ENCODE measurements around the gene FAM53B.

Gene FAM53B

GRCh38 chr10:124632566-124632965 lies 111.6 kb downstream of the FAM53B start:
- no peaks in the 10 kb centered on the region for H3K27me3 ChIP-seq (ENCODE audit: low read depth)
- no peaks in the 10 kb centered on the region for H3K9me3 ChIP-seq
- H3K36me3 ChIP-seq (replicated peaks), result no peaks in the 10 kb centered on the region
- DNase-seq (ENCODE audit: low spot score in 2 of 2), result no peak
- no peaks in the 10 kb centered on the region for H3K4me1 ChIP-seq
- in situ Hi-C loops (cut with MboI; ENCODE audit: low sequenced_read_pairs), result no loop called here
- no peak overlapping the region for H3K4me3 ChIP-seq

GRCh38 chr10:124632064-124632531 lies 112.1 kb downstream of the FAM53B start:
- H3K4me3 ChIP-seq, result no peak overlapping the region
- no peaks in the 10 kb centered on the region for H3K27me3 ChIP-seq (ENCODE audit: low read depth)
- H3K4me1 ChIP-seq, result no peaks in the 10 kb centered on the region
- in situ Hi-C loops (cut with MboI; ENCODE audit: low sequenced_read_pairs), result no loop called here
- H3K36me3 ChIP-seq (replicated peaks), result no peaks in the 10 kb centered on the region
- peak in 1 of 2 experiments; percentile 59 for DNase-seq (ENCODE audit: low spot score in 2 of 2)
- H3K9me3 ChIP-seq, result no peaks in the 10 kb centered on the region

- in situ Hi-C loops (cut with MboI; ENCODE audit: low sequenced_read_pairs), result no loop called here
- no peaks in the 10 kb centered on the region for H3K9me3 ChIP-seq
- no peaks in the 10 kb centered on the region for H3K27me3 ChIP-seq (ENCODE audit: low read depth)
- H3K4me1 ChIP-seq, result no peaks in the 10 kb centered on the region
- H3K36me3 ChIP-seq (replicated peaks), result no peaks in the 10 kb centered on the region
- DNase-seq (ENCODE audit: low spot score in 2 of 2), result no peak
- no peak overlapping the region for H3K4me3 ChIP-seq
Measured at GRCh38 chr10:124630551-124630950, 113.6 kb downstream of the FAM53B start.

- in situ Hi-C loops (cut with MboI; ENCODE audit: low sequenced_read_pairs), result no loop called here
Measured at GRCh38 chr10:124629842-124630241, 114.3 kb downstream of the FAM53B start.

GRCh38 chr10:124629415-124629814 lies 114.8 kb downstream of the FAM53B start:
- Histone ChIP-seq H3K4me1 (no peaks in the 10 kb centered on the region), H3K4me3 (no peak overlapping the region), H3K27me3 (ENCODE audit: low read depth) (no peaks in the 10 kb centered on the region), H3K9me3 (no peaks in the 10 kb centered on the region), H3K36me3 (replicated peaks) (no peaks in the 10 kb centered on the region)
- DNase-seq (ENCODE audit: low spot score in 2 of 2), result no peak
- in situ Hi-C loops (cut with MboI; ENCODE audit: low sequenced_read_pairs), result no loop called here

More at GRCh38 chr10:124629842-124630241, 114.3 kb downstream of the FAM53B start:
- H3K9me3 ChIP-seq, result no peaks in the 10 kb centered on the region
- H3K27me3 ChIP-seq (ENCODE audit: low read depth), result no peaks in the 10 kb centered on the region
- no peak for DNase-seq (ENCODE audit: low spot score in 2 of 2)
- H3K36me3 ChIP-seq (replicated peaks), result no peaks in the 10 kb centered on the region
- no peak overlapping the region for H3K4me3 ChIP-seq
- no peaks in the 10 kb centered on the region for H3K4me1 ChIP-seq

- Histone ChIP-seq H3K4me3 (no peak overlapping the region), H3K4me1 (no peaks in the 10 kb centered on the region), H3K9me3 (no peaks in the 10 kb centered on the region), H3K27me3 (ENCODE audit: low read depth) (no peaks in the 10 kb centered on the region), H3K36me3 (replicated peaks) (no peaks in the 10 kb centered on the region)
- DNase-seq (ENCODE audit: low spot score in 2 of 2), result no peak
- in situ Hi-C loops (cut with MboI; ENCODE audit: low sequenced_read_pairs), result no loop called here
Measured at GRCh38 chr10:124628676-124629021, 115.5 kb downstream of the FAM53B start.

GRCh38 chr10:124627866-124628675 lies 116.1 kb downstream of the FAM53B start:
- DNase-seq (ENCODE audit: low spot score in 2 of 2), result no peak
- in situ Hi-C loops (cut with MboI; ENCODE audit: low sequenced_read_pairs), result no loop called here
- H3K36me3 ChIP-seq (replicated peaks), result no peaks in the 10 kb centered on the region
- H3K4me3 ChIP-seq, result no peak overlapping the region
- no peaks in the 10 kb centered on the region for H3K27me3 ChIP-seq (ENCODE audit: low read depth)
- no peaks in the 10 kb centered on the region for H3K9me3 ChIP-seq
- no peaks in the 10 kb centered on the region for H3K4me1 ChIP-seq

- Histone ChIP-seq H3K27me3 (ENCODE audit: low read depth) (no peaks in the 10 kb centered on the region), H3K4me3 (no peak overlapping the region), H3K36me3 (replicated peaks) (no peaks in the 10 kb centered on the region; the same call in 1 of the 2 replicates), H3K9me3 (no peaks in the 10 kb centered on the region), H3K4me1 (no peaks in the 10 kb centered on the region)
- in situ Hi-C loops (cut with MboI; ENCODE audit: low sequenced_read_pairs), result no loop called here
- no peak for DNase-seq (ENCODE audit: low spot score in 2 of 2)
Measured at GRCh38 chr10:124626759-124627380, 117.3 kb downstream of the FAM53B start.

- no peaks in the 10 kb centered on the region for H3K4me1 ChIP-seq
- no peaks in the 10 kb centered on the region for H3K9me3 ChIP-seq
- no peak for DNase-seq (ENCODE audit: low spot score in 2 of 2)
- no peaks in the 10 kb centered on the region for H3K27me3 ChIP-seq (ENCODE audit: low read depth)
- H3K4me3 ChIP-seq, result no peak overlapping the region
- no peaks in the 10 kb centered on the region; the same call in 1 of the 2 replicates for H3K36me3 ChIP-seq (replicated peaks)
- in situ Hi-C loops (cut with MboI; ENCODE audit: low sequenced_read_pairs), result no loop called here
Measured at GRCh38 chr10:124625831-124626238, 118.3 kb downstream of the FAM53B start.

GRCh38 chr10:124624895-124625294 lies 119.3 kb downstream of the FAM53B start:
- no peaks in the 10 kb centered on the region for H3K27me3 ChIP-seq (ENCODE audit: low read depth)
- in situ Hi-C loops (cut with MboI; ENCODE audit: low sequenced_read_pairs), result no loop called here
- H3K4me1 ChIP-seq, result no peaks in the 10 kb centered on the region

GRCh38 chr10:124624466-124624865 lies 119.7 kb downstream of the FAM53B start:
- Histone ChIP-seq H3K27me3 (ENCODE audit: low read depth) (no peaks in the 10 kb centered on the region), H3K4me1 (no peaks in the 10 kb centered on the region), H3K36me3 (replicated peaks) (no peaks in the 10 kb centered on the region; the same call in 1 of the 2 replicates), H3K4me3 (no peak overlapping the region), H3K9me3 (no peaks in the 10 kb centered on the region)
- DNase-seq (ENCODE audit: low spot score in 2 of 2), result no peak
- in situ Hi-C loops (cut with MboI; ENCODE audit: low sequenced_read_pairs), result no loop called here

More at GRCh38 chr10:124624895-124625294, 119.3 kb downstream of the FAM53B start:
- no peak for DNase-seq (ENCODE audit: low spot score in 2 of 2)
- H3K9me3 ChIP-seq, result no peaks in the 10 kb centered on the region
- no peak overlapping the region for H3K4me3 ChIP-seq
- no peaks in the 10 kb centered on the region; the same call in 1 of the 2 replicates for H3K36me3 ChIP-seq (replicated peaks)

- in situ Hi-C loops (cut with MboI; ENCODE audit: low sequenced_read_pairs), result no loop called here
- H3K36me3 ChIP-seq (replicated peaks), result no peaks in the 10 kb centered on the region; the same call in 1 of the 2 replicates
Measured at GRCh38 chr10:124624006-124624405, 120.2 kb downstream of the FAM53B start.

GRCh38 chr10:124622866-124623536 lies 121.2 kb downstream of the FAM53B start:
- Histone ChIP-seq H3K27me3 (ENCODE audit: low read depth) (no peaks in the 10 kb centered on the region), H3K4me1 (no peaks in the 10 kb centered on the region), H3K4me3 (no peak overlapping the region), H3K36me3 (replicated peaks) (no peaks in the 10 kb centered on the region; the same call in 1 of the 2 replicates), H3K9me3 (no peaks in the 10 kb centered on the region)
- DNase-seq (ENCODE audit: low spot score in 2 of 2), result no peak
- in situ Hi-C loops (cut with MboI; ENCODE audit: low sequenced_read_pairs), result no loop called here

More at GRCh38 chr10:124624006-124624405, 120.2 kb downstream of the FAM53B start:
- Histone ChIP-seq H3K4me3 (no peak overlapping the region), H3K27me3 (ENCODE audit: low read depth) (no peaks in the 10 kb centered on the region), H3K9me3 (no peaks in the 10 kb centered on the region), H3K4me1 (no peaks in the 10 kb centered on the region)
- DNase-seq (ENCODE audit: low spot score in 2 of 2), result no peak

- DNase-seq (ENCODE audit: low spot score in 2 of 2), result no peak
- Histone ChIP-seq H3K4me3 (no peak overlapping the region), H3K27me3 (ENCODE audit: low read depth) (no peaks in the 10 kb centered on the region), H3K9me3 (no peaks in the 10 kb centered on the region), H3K4me1 (no peaks in the 10 kb centered on the region), H3K36me3 (replicated peaks) (no peaks in the 10 kb centered on the region; the same call in 1 of the 2 replicates)
- in situ Hi-C loops (cut with MboI; ENCODE audit: low sequenced_read_pairs), result no loop called here
Measured at GRCh38 chr10:124622158-124622557, 122.0 kb downstream of the FAM53B start.

Measured in HAP-1 (cell line).